GM13977 (cell line): Measurements from ENCODE around the gene OR52H1.
A peak's percentile ranks its signal among the peaks of the same experiment; 100 is the strongest.

Source experiments
- DNase-seq: peaks from one replicate; pipeline ENCODE4 v3.0.0; 2012; ENCODE audit warnings: low spot score
- CTCF ChIP-seq: IDR thresholded peaks from 2 replicates; pipeline ENCODE4 v1.5.1; 2012; ENCODE audit warnings: mild to moderate bottlenecking, control low read depth; ENCODE audit not compliant: insufficient read depth; ENCODE audit errors: extremely low read depth, missing control alignments
- in situ Hi-C: fragments of 300-500 bp; cut with MboI; formaldehyde crosslinking; loops from one replicate; pipeline ENCODE4 v1.12.0; 2022; ENCODE audit warnings: low sequenced_read_pairs, low pct_unique_long_range_greater_than_20kb, mixed read lengths, inconsistent platforms; ENCODE audit not compliant: unreplicated experiment

OR52H1 gene

GRCh38 chr11:5557751-5558150 is 9.4 kb upstream of the OR52H1 start:
- DNase-seq, result no peak
- in situ Hi-C loops, result no loop called here

GRCh38 chr11:5556596-5557188 is 8.4 kb upstream of the OR52H1 start:
- TF ChIP-seq CTCF, result no peak
- in situ Hi-C loops, result no loop called here

More at GRCh38 chr11:5557751-5558150, 9.4 kb upstream of the OR52H1 start:
- TF ChIP-seq CTCF, result no peak

GRCh38 chr11:5553343-5553742 is 5.0 kb upstream of the OR52H1 start:
- peak; percentile 10 for TF ChIP-seq CTCF
- DNase-seq, result no peak
- in situ Hi-C loops, result no loop called here

More at GRCh38 chr11:5556596-5557188, 8.4 kb upstream of the OR52H1 start:
- no peak for DNase-seq

- no peak for TF ChIP-seq CTCF
- DNase-seq, result peak; percentile 21
- in situ Hi-C loops, result no loop called here
Measured at GRCh38 chr11:5550440-5551095, 2.2 kb upstream of the OR52H1 start.

- DNase-seq, result no peak
- no peak for TF ChIP-seq CTCF
- in situ Hi-C loops, result no loop called here
Measured at GRCh38 chr11:5547982-5548381, 358 bp downstream of the OR52H1 start.

- DNase-seq, result no peak
- in situ Hi-C loops, result no loop called here
- TF ChIP-seq CTCF, result no peak
Measured at GRCh38 chr11:5546457-5546856, 1.9 kb downstream of the OR52H1 start.
